GM06990 (cell line): ENCODE measurements around the gene MLLT10.

Experiments used
- DNase-seq: peaks from one replicate; pipeline ENCODE4 v3.0.0-alpha.2; 2011; ENCODE audit not compliant: insufficient read length; ENCODE audit errors: extremely low read depth
- H3K27me3 ChIP-seq: replicated peaks from 2 replicates; pipeline ENCODE4 v1.6.0; 2011; ENCODE audit warnings: low read length; ENCODE audit not compliant: control insufficient read depth, insufficient read depth
- H3K36me3 ChIP-seq: 2 replicates; pipeline ENCODE4 v1.5.1; 2011; ENCODE audit warnings: low read length; ENCODE audit not compliant: control insufficient read depth, insufficient read depth
- H3K4me3 ChIP-seq: replicated peaks from 2 replicates; pipeline ENCODE4 v1.5.1; 2011; ENCODE audit warnings: low read depth, mild to moderate bottlenecking, control low read depth, low read length
- TF ChIP-seq, protein P1 (sequence below): IDR thresholded peaks from 2 replicates; pipeline ENCODE4 v1.5.1; 2011; ENCODE audit warnings: low read length, control low read depth, mild to moderate bottlenecking, inconsistent platforms; ENCODE audit not compliant: insufficient read depth, poor library complexity, severe bottlenecking

MLLT10 gene

DNA sequence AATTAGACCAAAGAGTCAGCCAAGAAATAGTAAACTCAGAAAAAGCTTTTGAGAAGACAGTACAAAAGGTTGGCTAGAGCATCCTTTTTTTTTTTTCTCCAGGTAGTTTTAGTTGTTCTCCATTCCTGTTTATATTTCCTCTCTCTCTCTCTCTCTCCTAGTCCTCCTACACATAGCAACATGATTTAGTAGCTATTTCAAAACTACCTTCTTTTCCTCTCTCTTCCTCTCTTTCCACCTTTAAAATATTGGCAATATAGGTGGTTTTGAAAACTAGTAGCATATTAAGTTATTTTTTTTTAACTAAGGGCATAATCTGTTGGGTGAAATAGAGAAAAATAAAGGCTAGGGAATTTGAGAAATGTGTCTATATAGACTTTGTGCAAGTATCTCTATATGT, 13.5 kb upstream of the MLLT10 start:
- Histone ChIP-seq H3K27me3 (no peaks in the 10 kb centered on the region; the same call in 1 of the 2 replicates), H3K4me3 (no peak overlapping the region)
- no peak for DNase-seq

GRCh38 chr10:21520949-21521348, 13.1 kb upstream of the MLLT10 start:
- H3K4me3 ChIP-seq: no peak overlapping the region
- H3K27me3 ChIP-seq: no peaks in the 10 kb centered on the region; the same call in 1 of the 2 replicates
- TF ChIP-seq, protein P1, sequence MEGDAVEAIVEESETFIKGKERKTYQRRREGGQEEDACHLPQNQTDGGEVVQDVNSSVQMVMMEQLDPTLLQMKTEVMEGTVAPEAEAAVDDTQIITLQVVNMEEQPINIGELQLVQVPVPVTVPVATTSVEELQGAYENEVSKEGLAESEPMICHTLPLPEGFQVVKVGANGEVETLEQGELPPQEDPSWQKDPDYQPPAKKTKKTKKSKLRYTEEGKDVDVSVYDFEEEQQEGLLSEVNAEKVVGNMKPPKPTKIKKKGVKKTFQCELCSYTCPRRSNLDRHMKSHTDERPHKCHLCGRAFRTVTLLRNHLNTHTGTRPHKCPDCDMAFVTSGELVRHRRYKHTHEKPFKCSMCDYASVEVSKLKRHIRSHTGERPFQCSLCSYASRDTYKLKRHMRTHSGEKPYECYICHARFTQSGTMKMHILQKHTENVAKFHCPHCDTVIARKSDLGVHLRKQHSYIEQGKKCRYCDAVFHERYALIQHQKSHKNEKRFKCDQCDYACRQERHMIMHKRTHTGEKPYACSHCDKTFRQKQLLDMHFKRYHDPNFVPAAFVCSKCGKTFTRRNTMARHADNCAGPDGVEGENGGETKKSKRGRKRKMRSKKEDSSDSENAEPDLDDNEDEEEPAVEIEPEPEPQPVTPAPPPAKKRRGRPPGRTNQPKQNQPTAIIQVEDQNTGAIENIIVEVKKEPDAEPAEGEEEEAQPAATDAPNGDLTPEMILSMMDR: no peak
- no peaks in the 10 kb centered on the region for H3K36me3 ChIP-seq
- no peak for DNase-seq

More for the DNA sequence above, 13.5 kb upstream of the MLLT10 start:
- no peaks in the 10 kb centered on the region for H3K36me3 ChIP-seq
- TF ChIP-seq, protein P1: no peak

DNA sequence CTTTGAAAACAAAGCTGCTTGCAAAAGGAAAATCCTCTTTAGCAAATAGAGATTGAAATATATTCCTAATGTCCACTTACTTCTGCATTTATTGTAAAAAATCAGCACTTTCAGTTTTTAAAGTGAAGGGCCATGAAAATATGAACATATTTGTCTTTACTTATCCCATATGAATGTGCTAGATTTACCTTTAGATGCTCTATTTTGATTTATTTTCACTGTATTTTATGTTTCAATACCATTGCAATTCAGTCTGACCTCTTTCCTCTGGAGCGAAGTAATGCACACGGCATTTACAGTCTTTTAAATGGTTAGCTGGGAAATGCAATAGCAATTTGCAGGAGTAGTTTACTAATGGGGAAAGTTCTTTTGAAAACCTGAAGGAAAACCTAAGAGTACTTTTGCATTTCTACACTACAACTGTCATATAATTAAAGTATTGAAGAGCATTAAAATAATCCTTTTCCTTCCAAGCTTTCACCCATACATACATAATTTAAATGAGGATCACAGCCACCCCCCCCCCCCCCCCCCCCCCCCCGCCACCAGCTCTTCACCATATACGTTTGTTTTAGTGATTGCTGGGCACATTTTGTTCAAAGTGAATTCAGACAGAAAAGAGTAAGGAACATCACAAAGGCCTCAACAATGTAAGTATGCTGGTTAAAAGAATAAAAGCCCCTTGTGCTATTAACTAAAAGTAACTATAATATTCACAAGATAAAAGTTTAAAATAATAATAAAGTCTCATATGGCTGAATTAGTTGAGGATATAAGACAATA, 12.1 kb upstream of the MLLT10 start:
- H3K4me3 ChIP-seq: no peak overlapping the region
- no peaks in the 10 kb centered on the region for H3K36me3 ChIP-seq
- no peaks in the 10 kb centered on the region for H3K27me3 ChIP-seq
- TF ChIP-seq, protein P1: no peak
- DNase-seq: peak; percentile 61

DNA sequence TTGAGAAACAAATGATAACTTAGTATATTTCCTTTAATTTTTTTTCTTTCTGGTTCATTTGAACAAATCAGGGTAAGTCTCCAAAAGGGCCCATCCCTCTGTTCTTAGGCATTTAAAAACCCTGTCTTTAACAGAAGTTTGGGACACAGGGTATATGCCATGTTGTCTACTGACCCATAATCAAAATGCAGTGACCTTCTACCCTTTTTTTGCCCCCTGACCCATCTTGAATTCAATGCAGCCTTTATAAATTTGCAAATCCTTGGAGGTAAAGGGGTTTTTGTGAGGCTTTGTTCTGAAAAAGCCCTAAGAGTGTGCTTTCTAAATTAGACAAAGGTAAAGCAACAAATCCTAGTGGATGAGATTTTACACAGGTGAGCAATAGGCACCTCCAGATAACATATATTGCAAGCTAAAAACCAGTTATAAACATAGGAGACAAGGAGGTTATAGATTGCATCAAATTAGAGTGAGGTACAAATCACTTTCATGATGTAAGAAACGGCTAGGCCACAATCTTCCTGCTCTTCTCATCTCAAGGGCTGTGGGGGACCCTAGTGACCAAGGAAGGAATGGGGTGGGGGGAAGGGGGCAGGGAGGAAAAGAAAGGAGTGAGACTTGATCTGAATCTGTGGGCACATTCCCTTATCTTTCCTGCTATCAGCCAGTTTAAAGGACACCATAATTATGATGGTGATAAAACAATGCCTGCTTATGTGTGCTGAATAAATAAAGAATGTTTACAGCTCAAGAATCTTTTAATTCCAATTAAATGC, 11.2 kb upstream of the MLLT10 start:
- no peaks in the 10 kb centered on the region for H3K27me3 ChIP-seq
- TF ChIP-seq, protein P1: no peak
- no peak overlapping the region for H3K4me3 ChIP-seq
- no peaks in the 10 kb centered on the region for H3K36me3 ChIP-seq
- no peak for DNase-seq

DNA sequence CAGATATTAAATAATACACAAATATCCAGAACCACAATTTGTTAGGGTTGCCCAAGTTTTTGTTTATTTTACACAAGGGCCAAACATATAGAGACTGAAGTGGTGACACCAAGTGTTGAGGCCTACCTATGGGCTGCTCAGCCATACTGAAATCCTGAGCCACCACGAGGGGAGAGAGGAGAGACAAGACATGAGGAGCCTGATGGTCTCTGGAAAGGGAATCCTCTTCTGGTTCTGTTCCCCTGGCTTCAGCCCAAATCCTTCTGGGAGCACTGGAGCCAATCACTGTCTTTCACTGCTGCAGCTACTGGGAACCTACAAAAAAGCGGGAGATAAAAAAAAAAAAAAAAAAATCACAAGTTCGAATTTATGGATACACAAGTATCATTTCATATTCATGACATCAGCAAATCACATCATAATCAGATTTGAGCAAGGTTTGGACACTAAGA, 10.4 kb upstream of the MLLT10 start:
- TF ChIP-seq, protein P1: no peak
- no peak overlapping the region for H3K4me3 ChIP-seq
- no peak for DNase-seq
- H3K27me3 ChIP-seq: no peaks in the 10 kb centered on the region
- no peaks in the 10 kb centered on the region for H3K36me3 ChIP-seq
